HG03378 (cell line): ENCODE data around the gene PKIB.
"Not testable (repeated sequence)": the region's sequence is repeated elsewhere in the genome, so short reads cannot be mapped to it uniquely, and the experiment has no call there.

Experiments
- ATAC-seq: cut with Tn5 transposase; IDR thresholded peaks from one replicate; pipeline ENCODE4 v1.9.1; 2021; ENCODE audit warnings: mild to moderate bottlenecking, moderate library complexity; ENCODE audit not compliant: unreplicated experiment

Gene PKIB

DNA sequence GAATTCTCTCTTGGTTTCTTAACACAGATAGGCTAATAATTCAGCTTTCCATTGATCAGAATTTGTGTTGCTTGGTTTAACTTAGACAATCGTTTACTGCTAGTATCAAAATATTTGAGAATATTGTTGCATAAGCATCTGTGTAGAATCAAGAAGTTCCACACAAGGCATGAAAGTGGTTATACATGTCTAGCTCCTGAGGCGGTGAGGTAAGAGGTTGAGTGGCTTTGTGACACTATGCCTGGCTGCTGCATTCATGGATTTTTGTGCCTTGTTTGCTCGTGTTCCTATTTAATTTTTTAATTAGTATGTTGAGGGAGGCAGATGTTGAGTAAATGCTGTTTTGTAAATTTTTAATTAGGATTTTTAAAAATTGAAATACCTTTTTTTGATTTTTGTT is 10.2 kb downstream of the PKIB start:
- ATAC-seq = no peak

DNA sequence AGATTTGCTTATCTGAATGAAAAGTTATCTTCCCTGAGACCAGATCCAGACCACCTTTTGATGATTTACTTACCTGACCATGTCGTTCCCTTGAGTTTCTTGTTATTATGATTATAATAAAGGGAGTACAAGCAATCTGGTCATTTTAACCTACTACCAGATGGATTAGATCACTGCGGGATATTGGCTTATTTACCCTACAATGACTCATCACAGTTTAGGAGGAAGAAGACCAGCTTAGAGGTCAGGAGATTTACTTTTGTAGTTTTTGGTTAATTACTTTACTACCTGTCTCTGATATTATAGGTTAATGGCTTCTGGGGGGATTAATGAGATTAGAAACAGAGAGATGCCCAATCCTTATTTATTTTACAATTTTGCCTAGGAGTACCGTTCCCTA is 10.7 kb downstream of the PKIB start:
- no peak for ATAC-seq

- ATAC-seq = no peak
These were observed 11.4 kb downstream of the PKIB start for GRCh38 chr6:122621638-122622037.

- ATAC-seq = no peak
These were observed 12.3 kb downstream of the PKIB start for GRCh38 chr6:122622479-122622878.

- no peak for ATAC-seq
These were observed 13.1 kb downstream of the PKIB start for GRCh38 chr6:122623279-122623678.

DNA sequence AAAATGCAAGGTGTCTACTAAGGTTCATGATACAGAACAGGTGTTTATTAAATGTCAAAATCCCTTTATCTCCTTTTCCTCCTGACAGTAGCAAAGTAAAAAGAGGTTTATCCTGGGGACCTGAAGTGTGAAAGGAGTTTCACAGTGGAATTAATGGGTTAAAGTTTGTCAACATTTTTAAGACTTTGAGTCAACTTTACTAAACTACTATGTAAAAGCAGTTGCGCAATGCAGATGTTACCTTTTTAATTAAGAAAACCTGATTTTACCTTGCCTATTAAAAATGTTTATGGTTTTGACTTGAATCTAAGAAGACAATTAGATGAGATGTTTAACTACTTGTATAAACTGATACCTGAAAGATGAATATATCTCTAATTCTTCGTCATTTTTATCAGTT is 14.6 kb downstream of the PKIB start:
- no peak for ATAC-seq

DNA sequence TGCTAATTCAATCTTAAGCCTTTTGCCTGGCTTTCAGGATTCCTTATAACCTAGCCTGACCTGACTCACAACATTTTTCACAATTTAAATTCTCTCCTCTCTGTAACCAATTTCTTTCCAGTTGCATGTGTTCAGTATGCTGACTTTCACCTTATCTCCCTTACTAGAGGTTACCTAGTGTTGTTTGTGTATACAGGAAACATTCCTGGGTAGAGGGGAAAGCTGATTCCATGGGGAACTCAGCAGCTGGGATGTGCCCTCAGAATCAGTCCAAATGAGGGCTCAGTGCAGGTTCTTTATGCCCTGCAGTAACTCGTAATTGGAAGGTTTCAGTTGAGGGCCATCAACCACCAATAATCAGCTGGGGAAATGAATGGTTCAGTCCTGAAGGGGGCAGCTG is 18.5 kb downstream of the PKIB start:
- ATAC-seq = no peak

GRCh38 chr6:122631571-122632249 is 21.5 kb downstream of the PKIB start:
- no peak for ATAC-seq

GRCh38 chr6:122640366-122640765 is 30.2 kb downstream of the PKIB start:
- ATAC-seq = no peak

DNA sequence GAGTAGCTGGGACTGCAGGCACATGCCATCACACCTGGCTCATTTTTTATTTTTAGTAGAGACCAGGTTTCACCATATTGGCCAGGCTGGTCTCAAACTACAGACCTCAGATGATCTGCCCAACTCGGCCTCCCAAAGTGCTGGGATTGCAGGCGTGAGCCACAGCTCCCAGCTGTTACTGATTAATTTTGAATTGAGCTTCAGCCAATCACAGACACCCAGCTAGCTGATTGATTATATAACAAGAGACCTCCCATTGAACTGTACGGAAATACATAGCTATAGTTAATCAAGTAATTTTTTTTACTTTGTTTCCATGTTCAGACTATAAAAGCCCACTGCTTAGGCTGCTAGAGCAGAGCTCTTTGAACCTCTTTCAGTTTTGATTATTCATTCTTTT is 31.6 kb downstream of the PKIB start:
- ATAC-seq = no peak

GRCh38 chr6:122642604-122643003 is 32.4 kb downstream of the PKIB start:
- not testable (repeated sequence) for ATAC-seq

- ATAC-seq = no peak
These were observed 35.1 kb downstream of the PKIB start for GRCh38 chr6:122645256-122645655.

DNA sequence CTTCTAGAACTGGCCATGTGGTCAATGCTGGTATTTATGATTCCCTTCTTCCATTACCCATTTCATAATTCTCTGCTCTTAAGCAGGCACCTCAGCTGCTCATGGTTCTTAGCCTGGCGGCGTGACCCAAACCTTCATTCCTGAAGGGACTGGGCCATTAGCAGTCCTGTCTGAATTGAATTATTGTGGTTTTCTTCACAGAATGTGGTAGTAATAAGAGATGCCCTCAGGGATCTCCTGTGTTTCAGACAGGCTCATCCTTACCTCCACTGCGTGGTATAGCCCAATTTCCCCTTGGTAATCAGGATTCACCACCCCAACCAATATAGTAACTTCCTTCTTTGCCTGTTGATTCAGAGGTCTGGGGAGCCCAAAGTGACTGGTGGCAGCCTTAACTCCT is 37.6 kb downstream of the PKIB start:
- no peak for ATAC-seq

DNA sequence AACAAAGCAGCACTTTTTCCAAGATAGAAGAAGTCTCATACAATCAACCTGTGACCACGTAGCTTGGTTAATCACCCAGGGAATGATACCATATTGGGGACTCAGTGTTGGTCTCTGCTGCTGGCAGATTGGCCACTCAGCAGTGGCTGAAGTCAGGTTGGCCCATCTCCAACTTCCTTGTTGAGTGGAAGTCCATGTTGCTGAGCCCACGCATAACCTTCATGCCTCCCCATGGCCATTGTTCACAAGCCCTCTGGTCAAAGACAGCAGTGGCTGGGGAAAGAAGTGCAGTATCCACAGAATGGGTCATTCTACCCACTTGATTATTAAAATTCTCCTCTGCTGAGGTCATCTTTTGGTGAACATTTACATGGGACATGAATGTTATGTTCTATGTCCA is 38.5 kb downstream of the PKIB start:
- ATAC-seq = no peak

DNA sequence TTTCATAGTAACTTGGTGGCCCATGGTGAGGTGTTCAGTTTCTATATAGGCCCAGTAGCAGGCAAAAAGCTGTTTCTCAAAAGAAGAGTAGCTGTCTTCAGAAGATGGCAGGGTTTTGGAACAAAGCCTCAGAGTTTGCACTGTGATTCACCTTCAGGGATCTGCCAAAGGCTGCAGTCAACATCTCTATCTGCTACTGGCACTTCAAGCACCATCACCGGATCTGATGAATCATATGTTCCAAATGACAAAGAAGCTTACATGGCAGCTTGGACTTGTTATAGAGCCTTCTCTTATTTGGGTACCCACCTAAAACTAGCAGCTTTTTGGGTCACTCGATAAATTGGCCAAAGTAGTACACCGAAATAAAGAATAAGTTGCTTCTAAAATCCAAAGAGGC is 39.5 kb downstream of the PKIB start:
- ATAC-seq = no peak

- no peak for ATAC-seq
These were observed 40.2 kb downstream of the PKIB start for GRCh38 chr6:122650403-122650802.

- ATAC-seq = no peak
These were observed 40.8 kb downstream of the PKIB start for GRCh38 chr6:122651031-122651430.

- ATAC-seq = no peak
These were observed 41.4 kb downstream of the PKIB start for GRCh38 chr6:122651604-122652003.

- no peak for ATAC-seq
These were observed 42.2 kb downstream of the PKIB start for GRCh38 chr6:122652431-122652830.

DNA sequence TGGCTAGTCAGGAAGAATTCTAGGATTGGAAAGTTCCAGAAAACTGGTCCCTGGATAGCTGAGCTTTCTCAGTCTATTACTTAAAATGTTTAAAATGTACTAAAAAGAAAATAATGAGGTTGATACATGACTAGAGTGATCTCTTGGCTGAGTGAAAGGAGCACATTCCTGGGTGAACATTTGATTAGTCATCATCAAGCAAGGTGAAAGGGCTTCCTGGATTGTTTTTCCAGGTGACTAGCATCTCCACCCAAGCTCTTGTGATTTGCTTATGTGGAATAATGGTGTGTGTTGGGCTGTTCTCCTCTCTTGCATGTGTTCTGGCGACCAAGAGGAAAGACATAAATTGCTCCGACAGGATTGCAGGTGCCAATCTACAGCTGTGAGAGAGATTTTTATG is 42.9 kb downstream of the PKIB start:
- ATAC-seq = no peak

- ATAC-seq = no peak
These were observed 43.8 kb downstream of the PKIB start for GRCh38 chr6:122654012-122654411.

DNA sequence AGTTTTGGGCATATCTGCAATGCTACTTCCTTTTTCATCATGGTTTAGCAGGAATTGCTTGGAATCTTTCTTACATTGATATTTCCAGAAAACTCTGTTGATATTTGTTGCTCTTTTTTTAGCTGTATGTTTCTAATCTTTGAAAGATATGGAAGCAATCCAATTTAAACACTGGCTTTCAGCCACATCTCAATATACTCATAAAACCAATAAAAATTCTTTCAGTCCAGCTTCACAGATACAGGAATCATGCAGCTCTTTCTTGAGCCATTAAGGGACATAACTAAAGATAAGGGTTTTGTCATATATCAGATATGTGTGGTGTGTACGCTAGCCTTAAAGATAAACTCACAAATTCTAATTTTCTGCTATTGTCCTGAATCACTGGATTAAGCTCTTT is 47.4 kb downstream of the PKIB start:
- ATAC-seq = no peak

GRCh38 chr6:122660296-122660695 is 50.1 kb downstream of the PKIB start:
- no peak for ATAC-seq
